Muscle of arm (tissue), 12 donors: Measurements from ENCODE around the gene BIRC6. TPM values are rescaled to one million over a fixed set of nuclear protein-coding genes. Genes with fewer than 3 reads are reported as not detected.
"Not testable (repeated sequence)": the region's sequence is repeated elsewhere in the genome, so short reads cannot be mapped to it uniquely, and the experiment has no call there.

ENCODE experiments used
- DNase-seq: peaks from one replicate; pipeline ENCODE4 v3.0.0-alpha.2; 2013
- polyA plus RNA-seq, 12 donors: library from polyadenylated mRNA; unstranded; fragments of 120-200 nt; gene quantifications; one replicate each; pipeline ENCODE4 v1.2.1, GENCODE V29; 2013; ENCODE audit not compliant: insufficient read length in 12 of 12

The BIRC6 gene
- polyA plus RNA-seq, 12 donors, result 41.6 to 62.0 (median 49.9) TPM; not detected in 1

- DNase-seq, result no peak
These were observed 94.0 kb downstream of the BIRC6 start for GRCh38 chr2:32450851-32451250.

GRCh38 chr2:32452338-32453064 lies 95.7 kb downstream of the BIRC6 start:
- no peak for DNase-seq

- no peak for DNase-seq
These were observed 96.6 kb downstream of the BIRC6 start for GRCh38 chr2:32453242-32454062.

- no peak for DNase-seq
These were observed 99.0 kb downstream of the BIRC6 start for GRCh38 chr2:32455816-32456215.

- no peak for DNase-seq
These were observed 100.0 kb downstream of the BIRC6 start for GRCh38 chr2:32456808-32457207.

GRCh38 chr2:32457814-32458213 lies 101.0 kb downstream of the BIRC6 start:
- DNase-seq, result no peak

- DNase-seq, result not testable (repeated sequence)
These were observed 104.0 kb downstream of the BIRC6 start for GRCh38 chr2:32460861-32461260.

GRCh38 chr2:32463110-32463509 lies 106.3 kb downstream of the BIRC6 start:
- no peak for DNase-seq

GRCh38 chr2:32464431-32464830 lies 107.6 kb downstream of the BIRC6 start:
- DNase-seq, result no peak

GRCh38 chr2:32472605-32473004 lies 115.8 kb downstream of the BIRC6 start:
- DNase-seq, result no peak

GRCh38 chr2:32474381-32474780 lies 117.6 kb downstream of the BIRC6 start:
- DNase-seq, result no peak

- no peak for DNase-seq
These were observed 122.2 kb downstream of the BIRC6 start for GRCh38 chr2:32478889-32479620.

GRCh38 chr2:32479993-32480392 lies 123.2 kb downstream of the BIRC6 start:
- no peak for DNase-seq

- DNase-seq, result no peak
These were observed 125.6 kb downstream of the BIRC6 start for GRCh38 chr2:32482471-32482870.

GRCh38 chr2:32484937-32485336 lies 128.1 kb downstream of the BIRC6 start:
- DNase-seq, result peak; percentile 11

GRCh38 chr2:32485399-32485798 lies 128.6 kb downstream of the BIRC6 start:
- no peak for DNase-seq

GRCh38 chr2:32489061-32489460 lies 132.2 kb downstream of the BIRC6 start:
- DNase-seq, result no peak

- DNase-seq, result no peak
These were observed 134.5 kb downstream of the BIRC6 start for GRCh38 chr2:32491346-32491745.

- DNase-seq, result no peak
These were observed 138.3 kb downstream of the BIRC6 start for GRCh38 chr2:32495139-32495538.

- DNase-seq, result no peak
These were observed 139.8 kb downstream of the BIRC6 start for GRCh38 chr2:32496662-32497061.

- no peak for DNase-seq
These were observed 141.5 kb downstream of the BIRC6 start for GRCh38 chr2:32498306-32498705.

GRCh38 chr2:32502941-32503340 lies 146.1 kb downstream of the BIRC6 start:
- DNase-seq, result no peak
